Measurements from ENCODE around the gene UGT1A8.
"Not testable (repeated sequence)": the region's sequence is repeated elsewhere in the genome, so short reads cannot be mapped to it uniquely, and the experiment has no call there.

UGT1A8 gene

GRCh38 chr2:233713262-233713615 lies 95.8 kb downstream of the UGT1A8 start:
- no peak for DNase-seq (ENCODE audit: low read depth)
- no peak for TF ChIP-seq CTCF (IDR thresholded peaks at IDR 0.05; ENCODE audit: low read depth, low read length, missing control alignments)
- H3K4me3 ChIP-seq (ENCODE audit: low read depth, low read length): no peak overlapping the region

- TF ChIP-seq CTCF (IDR thresholded peaks at IDR 0.05; ENCODE audit: low read depth, low read length, missing control alignments): no peak
- H3K4me3 ChIP-seq (ENCODE audit: low read depth, low read length): no peak overlapping the region
- no peak for DNase-seq (ENCODE audit: low read depth)
These were observed 96.7 kb downstream of the UGT1A8 start for GRCh38 chr2:233714121-233714520.

- H3K4me3 ChIP-seq (ENCODE audit: low read depth, low read length): no peak within 1 kb of the TSS
- DNase-seq (ENCODE audit: low read depth): no peak
- TF ChIP-seq CTCF (IDR thresholded peaks at IDR 0.05; ENCODE audit: low read depth, low read length, missing control alignments): no peak
These were observed 101.1 kb downstream of the UGT1A8 start, which contains the start of gene UGT1A4 for GRCh38 chr2:233718552-233718951. Gene UGT1A4 (plus strand): TSS chr2:233718736. CDS start chr2:233718821, 85 bp downstream.

- no peak within 1 kb of the TSS for H3K4me3 ChIP-seq (ENCODE audit: low read depth, low read length)
- TF ChIP-seq CTCF (IDR thresholded peaks at IDR 0.05; ENCODE audit: low read depth, low read length, missing control alignments): no peak
- no peak for DNase-seq (ENCODE audit: low read depth)
These were observed 111.4 kb downstream of the UGT1A8 start, which contains the start of gene UGT1A3 for GRCh38 chr2:233728723-233729301. Gene UGT1A3 (plus strand): TSS chr2:233729042. CDS start chr2:233729127, 85 bp downstream.

GRCh38 chr2:233736868-233737653 lies 119.6 kb downstream of the UGT1A8 start:
- not testable (repeated sequence) for DNase-seq (ENCODE audit: low read depth); H3K4me3 ChIP-seq (ENCODE audit: low read depth, low read length)

- TF ChIP-seq CTCF (IDR thresholded peaks at IDR 0.05; ENCODE audit: low read depth, low read length, missing control alignments): no peak
- no peak overlapping the region for H3K4me3 ChIP-seq (ENCODE audit: low read depth, low read length)
- DNase-seq (ENCODE audit: low read depth): no peak
These were observed 123.4 kb downstream of the UGT1A8 start for GRCh38 chr2:233740870-233741269.

- DNase-seq (ENCODE audit: low read depth): no peak
- TF ChIP-seq CTCF (IDR thresholded peaks at IDR 0.05; ENCODE audit: low read depth, low read length, missing control alignments): no peak
- H3K4me3 ChIP-seq (ENCODE audit: low read depth, low read length): no peak overlapping the region
These were observed 126.2 kb downstream of the UGT1A8 start for GRCh38 chr2:233743464-233744259.

All from GM12864 (cell line).